Muscle of leg (tissue), 11 donors: Measurements from ENCODE around the gene C1D. TPM values are rescaled to one million over a fixed set of nuclear protein-coding genes. Genes with fewer than 3 reads are reported as not detected.

Experiments used
- DNase-seq: peaks from one replicate; pipeline ENCODE4 v3.0.0; 2013
- H3K27ac ChIP-seq: one replicate; pipeline ENCODE4 v1.5.1; 2013; ENCODE audit warnings: mild to moderate bottlenecking, low read length, control low read depth
- H3K27me3 ChIP-seq: one replicate; pipeline ENCODE4 v1.6.1; 2013; ENCODE audit warnings: low read length; ENCODE audit not compliant: control insufficient read depth, insufficient read depth
- H3K36me3 ChIP-seq: one replicate; pipeline ENCODE4 v1.6.1; 2013; ENCODE audit warnings: low read length; ENCODE audit not compliant: control insufficient read depth, insufficient read depth
- H3K4me1 ChIP-seq: one replicate; pipeline ENCODE4 v1.6.1; 2013; ENCODE audit warnings: low read length; ENCODE audit not compliant: control insufficient read depth, insufficient read depth
- H3K4me3 ChIP-seq: one replicate; pipeline ENCODE4 v1.5.1; 2013; ENCODE audit warnings: low read length, control low read depth
- H3K9me3 ChIP-seq: replicated peaks from 2 replicates; pipeline ENCODE4 v1.6.1; 2013; ENCODE audit warnings: low read depth, low read length; ENCODE audit not compliant: control insufficient read depth
- WGBS: methylation state at CpG from one replicate; pipeline ENCODE4 v1.1.5; 2013; ENCODE audit warnings: missing lambda C conversion rate; ENCODE audit not compliant: insufficient coverage; 5-methylcytosine and 5-hydroxymethylcytosine counted together
- polyA plus RNA-seq, 8 donors: library from polyadenylated mRNA; unstranded; fragments of 120-200 nt; gene quantifications; one replicate each; pipeline versions ENCODE4 v1.2.1 to v1.2.3, GENCODE V29; 2013; ENCODE audit warnings: inconsistent platforms in 1 of 8, low replicate concordance in 1 of 8; ENCODE audit not compliant: insufficient read length in 8 of 8, insufficient read depth in 1 of 8
- total RNA-seq: library from RNA; stranded (reverse); fragments of 120-200 nt; gene quantifications from one replicate; pipeline ENCODE4 v1.2.4, GENCODE V29; 2013

C1D gene
- total and polyA plus RNA-seq, 9 donors = 18.4 to 37.1 (median 30.0) TPM

DNA sequence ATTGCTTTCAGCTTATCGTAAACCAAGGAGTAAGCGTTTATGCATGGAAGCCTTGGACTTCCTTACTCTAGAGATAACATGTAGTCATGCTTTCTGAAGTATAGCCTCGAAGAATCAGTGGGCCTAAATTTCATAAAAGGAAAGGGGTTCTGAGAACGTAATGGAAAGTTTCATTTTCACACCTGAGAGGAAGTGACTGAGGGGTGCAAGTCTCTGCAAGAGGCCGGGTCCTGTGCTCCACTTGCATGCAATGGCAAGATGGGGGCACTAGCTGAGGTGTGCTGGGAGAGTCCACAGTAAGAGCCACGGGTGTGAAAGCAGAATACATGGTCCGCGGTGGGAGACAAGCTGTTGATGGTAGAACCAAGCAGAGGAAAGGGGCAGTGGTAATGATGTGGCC, 36.5 kb upstream of the C1D start:
- Histone ChIP-seq H3K4me1 (peaks cover 2% of the 10 kb centered on the region), H3K36me3 (no peaks in the 10 kb centered on the region), H3K9me3 (no peaks in the 10 kb centered on the region), H3K27ac (no peak overlapping the region), H3K27me3 (no peaks in the 10 kb centered on the region), H3K4me3 (no peak overlapping the region)
- DNase-seq = no peak
- 87% methylated on average over 4 of the region's 8 CpGs for WGBS

DNA sequence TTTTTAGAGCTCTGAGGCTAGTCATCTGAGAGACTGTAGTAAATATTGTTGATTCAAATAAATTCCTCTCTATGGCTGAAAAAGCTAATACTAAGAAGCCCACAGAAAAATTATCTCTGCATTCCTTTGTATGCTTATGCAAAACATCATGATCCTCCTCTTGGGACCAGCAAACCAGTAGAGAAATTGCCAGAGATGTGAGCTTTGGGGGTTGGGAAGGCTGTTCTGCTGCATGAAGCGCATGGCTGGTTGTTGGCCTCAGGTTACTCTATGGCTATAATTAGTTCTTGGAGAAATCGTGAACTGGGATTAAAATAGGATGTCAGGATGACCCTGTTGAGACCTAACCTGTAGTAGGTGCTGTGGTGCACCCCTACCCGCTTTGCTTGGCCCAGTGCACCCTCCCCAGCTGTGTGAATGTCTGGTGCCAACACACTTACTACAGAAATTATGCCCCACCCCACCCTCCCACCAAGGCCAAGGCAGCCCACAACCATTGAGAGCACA, 35.5 kb upstream of the C1D start:
- H3K4me1 ChIP-seq = peaks cover 2% of the 10 kb centered on the region
- H3K36me3 ChIP-seq = no peaks in the 10 kb centered on the region
- H3K4me3 ChIP-seq = no peak overlapping the region
- 82% methylated on average over 2 of the region's 3 CpGs for WGBS
- no peaks in the 10 kb centered on the region for H3K27me3 ChIP-seq
- H3K27ac ChIP-seq = no peak overlapping the region
- no peaks in the 10 kb centered on the region for H3K9me3 ChIP-seq
- DNase-seq = no peak

DNA sequence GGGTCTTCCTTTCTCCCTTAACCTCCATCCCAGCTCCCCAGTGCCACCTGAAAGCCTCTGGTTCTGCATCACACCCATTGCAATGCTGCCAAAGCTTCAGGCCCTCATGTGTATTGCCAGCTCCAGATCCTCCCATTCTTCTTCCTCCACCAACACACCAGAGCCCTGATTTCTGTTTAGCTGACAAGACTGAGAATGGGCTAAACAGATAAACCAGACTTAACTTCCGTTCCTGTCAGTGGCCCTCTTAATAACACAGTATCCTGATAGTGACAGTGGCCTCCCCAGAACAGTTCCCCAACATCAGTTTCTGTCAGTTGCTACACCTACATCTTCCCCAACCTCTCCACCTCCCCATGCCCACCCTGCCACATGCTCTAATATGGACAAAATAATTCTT, 31.3 kb upstream of the C1D start:
- Histone ChIP-seq H3K4me3 (no peak overlapping the region), H3K27me3 (no peaks in the 10 kb centered on the region), H3K4me1 (no peaks in the 10 kb centered on the region), H3K9me3 (no peaks in the 10 kb centered on the region), H3K27ac (no peak overlapping the region), H3K36me3 (no peaks in the 10 kb centered on the region)
- WGBS = 83% methylated on average over 1 of the region's 1 CpG
- DNase-seq = no peak

- H3K27me3 ChIP-seq = no peaks in the 10 kb centered on the region
- no peaks in the 10 kb centered on the region for H3K36me3 ChIP-seq
- H3K9me3 ChIP-seq = no peaks in the 10 kb centered on the region
- H3K4me3 ChIP-seq = no peak overlapping the region
- H3K27ac ChIP-seq = no peak overlapping the region
- no peak for DNase-seq
- H3K4me1 ChIP-seq = no peaks in the 10 kb centered on the region
- 100% methylated on average over 1 of the region's 2 CpGs for WGBS
Measured at GRCh38 chr2:68093634-68094033, 30.8 kb upstream of the C1D start.

DNA sequence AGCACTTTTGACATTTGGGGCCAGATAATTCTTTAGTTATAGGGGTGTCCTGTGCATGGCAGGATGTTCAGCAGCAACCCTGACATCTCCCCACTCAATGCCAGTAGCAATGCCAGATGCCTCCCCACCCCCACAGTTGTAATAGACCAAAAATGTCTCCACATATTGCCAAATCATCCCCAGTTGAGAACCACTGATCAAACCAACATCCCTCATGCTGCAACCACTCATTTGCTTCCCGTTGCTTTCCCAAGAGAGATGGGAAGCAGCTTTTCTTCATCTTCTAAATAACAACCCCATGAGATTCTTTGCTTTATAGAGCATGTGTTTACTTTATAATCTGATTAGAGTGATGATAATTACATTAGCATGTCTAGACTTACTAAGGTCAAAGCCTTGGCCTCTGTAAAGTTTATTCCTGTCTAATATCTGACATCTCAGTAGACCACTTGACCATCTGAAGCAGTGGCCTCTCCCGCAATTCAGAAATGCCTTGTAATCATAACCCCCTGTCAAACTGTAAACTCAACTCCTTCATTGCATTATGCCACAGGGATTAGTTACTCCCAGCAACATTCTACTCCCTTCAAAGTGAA, 28.7 kb upstream of the C1D start:
- H3K27ac ChIP-seq = no peak overlapping the region
- H3K4me1 ChIP-seq = no peaks in the 10 kb centered on the region
- DNase-seq = no peak
- no peaks in the 10 kb centered on the region for H3K36me3 ChIP-seq
- no peak overlapping the region for H3K4me3 ChIP-seq
- no peaks in the 10 kb centered on the region for H3K9me3 ChIP-seq
- no peaks in the 10 kb centered on the region for H3K27me3 ChIP-seq
- WGBS = 73% methylated on average over 1 of the region's 2 CpGs

DNA sequence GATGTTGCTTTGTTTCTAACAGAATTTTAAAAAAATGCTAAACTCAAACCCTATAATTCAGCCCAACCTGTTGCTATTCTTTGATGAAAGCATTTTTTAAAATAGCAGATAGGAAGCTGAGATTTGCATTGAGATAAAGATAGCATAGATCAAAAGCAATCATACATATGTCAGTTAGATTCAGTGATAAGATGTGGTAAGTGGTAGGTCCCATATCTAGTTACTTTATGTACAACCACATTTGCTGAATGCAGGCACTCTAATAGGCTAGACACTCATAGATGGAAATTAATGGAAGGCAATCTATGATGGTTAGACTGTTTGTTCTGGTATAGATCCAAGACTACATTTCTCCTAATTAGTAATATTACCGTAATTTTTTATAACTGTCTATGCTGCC, 27.2 kb upstream of the C1D start:
- Histone ChIP-seq H3K27me3 (no peaks in the 10 kb centered on the region), H3K27ac (no peak overlapping the region), H3K4me3 (no peak overlapping the region), H3K9me3 (no peaks in the 10 kb centered on the region), H3K4me1 (no peaks in the 10 kb centered on the region), H3K36me3 (no peaks in the 10 kb centered on the region)
- no CpG with 5 or more reads among the region's 1 CpG for WGBS
- no peak for DNase-seq

DNA sequence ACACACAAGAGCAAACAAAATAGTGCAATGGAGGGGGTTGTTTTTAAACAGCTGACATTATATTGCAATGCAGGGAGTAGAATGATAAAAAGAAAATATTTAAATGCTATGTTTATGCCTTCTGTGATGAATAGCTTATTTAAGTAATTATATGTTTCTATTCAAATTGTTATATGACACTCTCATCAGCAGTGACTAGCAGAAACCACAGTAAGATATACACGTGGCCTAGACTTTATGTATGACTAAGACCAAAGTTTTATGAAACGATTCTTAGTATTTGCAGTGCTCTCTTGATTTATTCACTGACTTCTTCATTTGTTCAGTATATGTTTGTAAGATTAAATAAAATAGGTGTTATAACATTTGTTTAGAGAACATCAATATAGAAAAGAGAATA, 26.1 kb upstream of the C1D start:
- H3K36me3 ChIP-seq = no peaks in the 10 kb centered on the region
- WGBS = no CpG with 5 or more reads among the region's 2 CpGs
- no peaks in the 10 kb centered on the region for H3K9me3 ChIP-seq
- H3K27ac ChIP-seq = no peak overlapping the region
- H3K4me3 ChIP-seq = no peak overlapping the region
- no peaks in the 10 kb centered on the region for H3K4me1 ChIP-seq
- DNase-seq = no peak
- no peaks in the 10 kb centered on the region for H3K27me3 ChIP-seq

DNA sequence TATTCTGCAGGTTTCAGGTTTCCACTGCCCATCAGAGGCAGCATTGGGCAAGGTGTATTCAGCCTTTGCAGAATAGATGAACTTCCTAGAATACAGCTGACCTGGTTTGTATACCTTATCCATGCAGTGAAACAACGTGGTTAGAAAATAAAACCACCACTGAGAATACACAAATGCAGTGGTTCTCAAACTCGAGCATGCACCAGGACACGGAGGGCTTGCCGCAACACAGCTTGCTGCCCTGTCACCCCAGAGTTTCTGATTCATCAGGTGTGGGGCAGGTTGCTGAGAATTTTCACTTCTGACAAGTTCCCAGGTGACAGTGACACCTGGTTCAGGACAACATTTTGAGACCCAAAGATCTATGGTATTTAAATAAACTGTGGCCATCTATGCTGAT, 23.4 kb upstream of the C1D start:
- Histone ChIP-seq H3K27ac (no peak overlapping the region), H3K9me3 (no peaks in the 10 kb centered on the region), H3K4me1 (no peaks in the 10 kb centered on the region), H3K27me3 (no peaks in the 10 kb centered on the region), H3K36me3 (no peaks in the 10 kb centered on the region), H3K4me3 (no peak overlapping the region)
- 60% methylated on average over 3 of the region's 4 CpGs for WGBS
- DNase-seq = no peak

DNA sequence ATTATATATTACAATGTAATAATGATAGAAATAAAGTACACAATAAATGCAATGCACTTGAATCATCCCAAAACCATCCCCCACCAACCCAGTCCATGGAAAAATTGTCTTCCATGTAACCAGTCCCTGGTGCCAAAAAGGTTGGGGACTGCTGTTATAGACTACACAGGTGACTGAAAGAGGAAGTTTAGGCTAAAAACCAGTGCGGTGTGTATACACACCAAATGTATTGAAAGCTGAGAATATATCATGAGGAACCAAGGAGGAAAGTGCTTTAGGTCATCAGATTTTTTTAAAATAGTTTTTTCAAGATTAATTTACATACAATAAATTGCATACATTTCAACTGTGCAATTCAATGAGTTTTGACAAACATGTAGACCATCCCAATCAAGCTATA, 20.5 kb upstream of the C1D start:
- no peaks in the 10 kb centered on the region for H3K36me3 ChIP-seq
- no peak overlapping the region for H3K27ac ChIP-seq
- H3K4me3 ChIP-seq = no peak overlapping the region
- WGBS = no CpG with 5 or more reads among the region's 1 CpG
- no peaks in the 10 kb centered on the region for H3K27me3 ChIP-seq
- H3K4me1 ChIP-seq = no peaks in the 10 kb centered on the region
- no peaks in the 10 kb centered on the region for H3K9me3 ChIP-seq
- no peak for DNase-seq

GRCh38 chr2:68074050-68074449, 11.2 kb upstream of the C1D start:
- no CpG with 5 or more reads among the region's 6 CpGs for WGBS
- Histone ChIP-seq H3K36me3 (no peaks in the 10 kb centered on the region), H3K27ac (no peak overlapping the region), H3K4me3 (no peak overlapping the region), H3K9me3 (no peaks in the 10 kb centered on the region), H3K27me3 (peaks cover 4% of the 10 kb centered on the region), H3K4me1 (no peaks in the 10 kb centered on the region)
- no peak for DNase-seq
